Measurements from ENCODE around the gene C3orf20. TPM values are rescaled to one million over a fixed set of nuclear protein-coding genes. Genes with fewer than 3 reads are reported as not detected.

Gene C3orf20
- total and polyA plus RNA-seq, 2 of the 13 experiments (the other 11 are each of a cell fraction or from before 2014, with no cell fraction given): 0.03 to 0.04 TPM

DNA sequence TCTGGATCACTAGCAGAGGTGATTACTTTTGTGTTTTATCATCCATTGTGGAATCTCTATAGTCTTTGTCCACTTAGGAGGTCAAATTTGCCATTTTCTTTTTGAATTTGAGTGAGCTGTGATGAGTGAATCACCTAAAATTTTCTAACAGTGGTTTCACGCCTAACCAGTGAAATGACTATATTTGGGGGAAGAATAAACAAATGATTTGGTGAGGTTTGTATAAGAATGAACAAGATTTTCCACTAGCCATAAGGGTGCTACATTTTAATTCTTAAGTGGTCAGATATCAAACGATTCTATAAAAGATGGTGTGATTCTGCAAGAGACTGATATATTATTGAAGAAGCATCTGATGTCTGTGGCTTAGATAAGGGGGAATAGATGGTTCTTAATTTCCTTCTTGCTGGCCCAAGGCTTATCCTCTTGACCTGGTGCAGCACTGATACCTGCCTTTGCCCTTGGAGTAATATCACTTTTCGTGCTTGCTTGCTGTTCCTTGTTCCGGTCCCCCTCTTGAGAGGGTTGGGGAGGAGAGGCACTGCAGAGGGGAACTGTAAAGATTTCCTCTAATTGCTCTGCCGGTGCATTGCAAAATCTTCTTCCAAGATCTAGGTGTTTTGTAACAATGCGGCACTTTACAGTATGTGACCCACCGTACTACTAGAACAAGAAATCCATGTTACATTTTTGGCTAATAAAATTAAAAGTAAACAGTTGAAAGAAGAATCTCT is 14.5 kb downstream of the C3orf20 start (continued):
- no peak for TF ChIP-seq ZNF704 (CRISPR knock-in tag; IDR thresholded peaks at IDR 0.05; ENCODE audit: borderline replicate concordance)
- TF ChIP-seq ZKSCAN5 (CRISPR knock-in tag; IDR thresholded peaks at IDR 0.05): no peak
- no peak for TF ChIP-seq CHD2 (IDR thresholded peaks at IDR 0.05; ENCODE audit: low read depth, low read length)

DNA sequence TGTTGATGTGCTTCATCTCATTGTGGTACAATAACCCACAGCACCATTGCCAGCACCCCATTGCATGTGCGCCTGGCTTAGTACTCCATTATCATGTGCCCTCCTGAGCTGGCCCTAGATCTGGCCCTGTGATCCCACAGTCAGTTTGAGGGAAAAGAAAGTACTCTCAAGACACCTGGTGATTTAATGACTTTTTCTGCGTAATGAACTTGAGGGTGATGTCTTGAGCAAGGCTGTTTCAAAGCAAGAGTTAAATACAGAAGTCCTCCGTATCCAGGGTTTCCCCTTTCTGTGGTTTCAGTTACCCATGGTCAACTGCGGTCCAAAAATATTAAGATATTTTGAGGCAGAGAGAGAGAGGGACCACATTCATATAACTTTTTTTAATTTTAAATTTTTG is 16.3 kb downstream of the C3orf20 start:
- no peak overlapping the region for H3K4me3 ChIP-seq (replicated peaks in 1 of 3; ENCODE audit: insufficient read depth in 1 of 3, low read depth in 2 of 3, low read length in 3 of 3)
- H3K4me1 ChIP-seq (ENCODE audit: insufficient read depth, low read length): no peaks in the 10 kb centered on the region
- H4K20me1 ChIP-seq (ENCODE audit: insufficient read depth, low read length): no peaks in the 10 kb centered on the region
- ChIA-PET CTCF (ENCODE audit: low intra/inter-chr PET ratio, low total read pairs) (interaction anchor here (0.6 kb wide), 1 partner anchor 31 kb away, joined by 3 read pairs; no protein-coding TSS in a partner anchor), POLR2A (no interaction called here)
- intact Hi-C loops (cut with micrococcal nuclease; ENCODE audit: unreplicated experiment): no loop called here
- no peak overlapping the region for H3K4me2 ChIP-seq (ENCODE audit: low read depth, low read length)
- H3K9ac ChIP-seq (ENCODE audit: insufficient read depth, low read depth, low read length): no peak overlapping the region
- in situ Hi-C loops (cut with HindIII; ENCODE audit: extremely low pct_ligation_motif_present, low pct_unique_long_range_greater_than_20kb): no loop called here
- peaks cover 0 to 8% of the 10 kb centered on the region in 2 experiments; a peak in 2 of 5 replicates for H3K27me3 ChIP-seq (ENCODE audit: control insufficient read depth in 1 of 2, insufficient read depth in 2 of 2, low read length in 2 of 2)
- TF ChIP-seq ZNF782 (CRISPR knock-in tag; IDR thresholded peaks at IDR 0.05; ENCODE audit: borderline replicate concordance) (no peak), CENPX (CRISPR knock-in tag; IDR thresholded peaks at IDR 0.05) (no peak), ZMYM4 (CRISPR knock-in tag; IDR thresholded peaks at IDR 0.05) (no peak), MBD4 (IDR thresholded peaks at IDR 0.05; ENCODE audit: borderline replicate concordance, low read length) (no peak), ZSCAN22 (CRISPR knock-in tag; IDR thresholded peaks at IDR 0.05) (no peak), ZNF337 (CRISPR knock-in tag; IDR thresholded peaks at IDR 0.05; ENCODE audit: borderline replicate concordance, low read depth) (no peak), U2AF2 (IDR thresholded peaks at IDR 0.05; ENCODE audit: low read depth, low read length) (no peak), POLR2AphosphoS2 (IDR thresholded peaks at IDR 0.05; ENCODE audit: low read depth, low read length) (no peak), ZFP1 (CRISPR knock-in tag; IDR thresholded peaks at IDR 0.05) (no peak), SNAPC2 (CRISPR knock-in tag; IDR thresholded peaks at IDR 0.05) (no peak), SMC3 (IDR thresholded peaks at IDR 0.05; ENCODE audit: low read length) (no peak)
- H3K27ac ChIP-seq (ENCODE audit: extremely low read length, insufficient read depth, low read length): no peak overlapping the region
- ATAC-seq: no peak
- no peak for FAIRE-seq
- no peak overlapping the region for H2AFZ ChIP-seq (ENCODE audit: low read length)
- no peaks in the 10 kb centered on the region for H3K36me3 ChIP-seq (replicated peaks in 1 of 2; ENCODE audit: control insufficient read depth in 1 of 2, insufficient read depth in 2 of 2, low read length in 2 of 2)
- H3K79me2 ChIP-seq (ENCODE audit: insufficient read depth, low read length): no peaks in the 10 kb centered on the region
- H3K9me3 ChIP-seq (ENCODE audit: low read length): no peaks in the 10 kb centered on the region
- no peak for DNase-seq (ENCODE audit: low spot score)
- 86% methylated on average over 4 of the region's 4 CpGs for WGBS (ENCODE audit: low lambda C conversion rate)
- BruUV-seq (replicated peaks): no TSS peak

All from HepG2 (cell line).